GM10248 (cell line): ENCODE results near the gene ITGB7.

Experiments
- CTCF ChIA-PET: fragments of 300-600 bp; sonication (Branson Sonifier 250); formaldehyde crosslinking; extraction: SDS; loops from one replicate; lab custom pipeline; 2021; ENCODE audit warnings: antibody characterized with exemption; lab: Yijun Ruan, JAX
- POLR2A ChIA-PET: fragments of 350-650 bp; sonication (Branson Sonifier 250); formaldehyde crosslinking; extraction: SDS; loops from one replicate; lab custom pipeline; 2020; ENCODE audit warnings: antibody characterized with exemption; lab: Yijun Ruan, JAX
- DNase-seq: peaks from one replicate; pipeline ENCODE4 v3.0.0; 2012; ENCODE audit errors: extremely low spot score
- TF ChIP-seq, protein P1 (sequence below): IDR thresholded peaks from 2 replicates; pipeline ENCODE4 v1.5.1; 2012; ENCODE audit warnings: mild to moderate bottlenecking, low read depth; ENCODE audit errors: extremely low read depth, missing control alignments, control extremely low read depth

ITGB7 gene

GRCh38 chr12:53232646-53233461, 25.8 kb upstream of the ITGB7 start:
- CTCF ChIA-PET: interaction anchor here (0.7 to 2.1 kb wide), 4 partner anchors 9 to 73 kb away, joined by 3 to 8 read pairs (median 4); a partner anchor contains a TSS
- TF ChIP-seq, protein P1, sequence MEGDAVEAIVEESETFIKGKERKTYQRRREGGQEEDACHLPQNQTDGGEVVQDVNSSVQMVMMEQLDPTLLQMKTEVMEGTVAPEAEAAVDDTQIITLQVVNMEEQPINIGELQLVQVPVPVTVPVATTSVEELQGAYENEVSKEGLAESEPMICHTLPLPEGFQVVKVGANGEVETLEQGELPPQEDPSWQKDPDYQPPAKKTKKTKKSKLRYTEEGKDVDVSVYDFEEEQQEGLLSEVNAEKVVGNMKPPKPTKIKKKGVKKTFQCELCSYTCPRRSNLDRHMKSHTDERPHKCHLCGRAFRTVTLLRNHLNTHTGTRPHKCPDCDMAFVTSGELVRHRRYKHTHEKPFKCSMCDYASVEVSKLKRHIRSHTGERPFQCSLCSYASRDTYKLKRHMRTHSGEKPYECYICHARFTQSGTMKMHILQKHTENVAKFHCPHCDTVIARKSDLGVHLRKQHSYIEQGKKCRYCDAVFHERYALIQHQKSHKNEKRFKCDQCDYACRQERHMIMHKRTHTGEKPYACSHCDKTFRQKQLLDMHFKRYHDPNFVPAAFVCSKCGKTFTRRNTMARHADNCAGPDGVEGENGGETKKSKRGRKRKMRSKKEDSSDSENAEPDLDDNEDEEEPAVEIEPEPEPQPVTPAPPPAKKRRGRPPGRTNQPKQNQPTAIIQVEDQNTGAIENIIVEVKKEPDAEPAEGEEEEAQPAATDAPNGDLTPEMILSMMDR: no peak
- peak; percentile 54 for DNase-seq
- POLR2A ChIA-PET: no interaction called here

DNA sequence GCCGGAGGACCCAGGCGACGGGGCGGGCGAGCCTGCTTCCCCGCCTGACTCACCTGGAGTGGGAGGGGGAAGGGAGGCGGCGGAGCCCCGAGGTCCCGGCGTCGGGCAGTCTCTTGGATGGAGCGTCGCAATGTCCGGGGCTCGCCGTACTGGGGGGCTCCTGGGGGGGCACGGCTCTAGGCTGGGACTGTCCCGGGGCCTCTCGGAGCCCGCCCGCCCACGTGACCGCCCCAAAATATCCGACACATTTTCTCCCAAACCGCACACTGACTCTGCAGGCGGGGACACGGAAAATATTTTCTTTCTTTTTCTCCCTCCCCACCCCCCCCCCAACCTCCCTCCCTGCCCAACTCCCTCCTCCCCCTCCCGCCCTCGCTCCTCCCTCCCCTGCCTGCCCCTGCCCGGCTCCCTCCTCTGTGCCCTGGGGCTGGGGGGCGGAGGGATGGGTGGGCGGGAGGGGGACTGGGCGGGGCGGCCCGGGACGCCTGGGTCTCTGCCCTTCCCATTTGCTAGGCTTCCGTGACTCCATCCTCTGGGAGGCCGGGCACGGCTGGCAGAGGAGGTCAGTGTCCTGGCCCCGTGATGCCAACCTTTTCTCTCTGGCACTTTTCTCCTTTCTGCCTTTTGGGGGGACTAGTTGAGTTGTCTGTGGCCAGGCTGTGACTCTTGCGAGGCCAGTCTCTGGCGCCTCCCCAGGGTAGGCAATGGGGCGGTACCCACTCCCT, 25.0 kb upstream of the ITGB7 start, which contains the start of gene RARG:
Gene RARG (minus strand): TSS at position 289 of the 725 bp plus-strand sequence. CDS start 4,664 bp downstream, outside the sequence.
- POLR2A ChIA-PET: no interaction called here
- peak; percentile 63 for DNase-seq
- CTCF ChIA-PET: interaction anchor here (1.4 kb wide), 1 partner anchor 14 kb away, joined by 3 read pairs; no protein-coding TSS in a partner anchor
- TF ChIP-seq, protein P1: peak; percentile 19

- DNase-seq: no peak
- CTCF ChIA-PET: no interaction called here
- POLR2A ChIA-PET: no interaction called here
- TF ChIP-seq, protein P1: no peak
Measured at GRCh38 chr12:53231671-53231920, 24.5 kb upstream of the ITGB7 start.

DNA sequence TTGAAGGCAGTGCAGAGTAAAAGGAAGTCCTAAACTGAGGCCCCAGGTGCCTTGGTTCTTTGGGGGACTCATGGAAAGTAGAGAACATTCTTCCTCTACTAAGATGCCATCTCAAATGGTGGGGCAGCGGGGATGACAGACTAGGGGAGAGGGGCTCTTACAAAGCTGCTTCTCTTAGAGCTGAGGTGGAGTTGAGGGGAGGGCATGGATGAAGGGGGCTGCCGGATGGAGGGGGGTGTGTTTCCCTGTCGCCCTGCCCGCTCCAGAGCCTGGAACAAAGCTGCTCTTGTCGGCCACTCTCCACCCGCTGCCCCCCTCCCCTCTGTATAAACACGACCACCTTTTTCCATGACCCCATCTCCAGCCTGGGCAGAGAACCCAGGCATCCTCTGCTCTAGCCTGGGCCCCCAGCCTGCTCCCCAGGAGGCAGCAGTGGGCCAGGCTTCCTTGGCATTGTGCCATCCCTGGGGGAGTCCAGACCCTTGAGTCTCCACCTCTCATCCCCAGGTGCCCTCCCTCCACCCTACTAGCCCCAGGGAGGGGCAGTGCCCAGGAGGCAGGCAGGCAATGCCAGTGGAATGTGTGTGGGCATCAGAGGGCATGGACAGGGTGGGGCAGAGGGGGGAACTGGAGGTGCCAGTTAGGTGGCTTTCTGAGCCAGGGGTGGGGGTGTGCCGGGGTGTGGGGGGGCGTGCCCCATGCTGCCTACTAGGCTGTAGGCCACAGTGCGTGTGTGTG, 23.2 kb upstream of the ITGB7 start:
- POLR2A ChIA-PET: no interaction called here
- CTCF ChIA-PET: interaction anchor here (1.0 to 3.1 kb wide), 2 partner anchors 11 to 16 kb away, joined by 4 to 18 read pairs; no protein-coding TSS in a partner anchor
- TF ChIP-seq, protein P1: no peak
- DNase-seq: no peak

GRCh38 chr12:53229454-53229853, 22.4 kb upstream of the ITGB7 start:
- DNase-seq: no peak
- POLR2A ChIA-PET: no interaction called here
- CTCF ChIA-PET: interaction anchor here (1.0 to 3.1 kb wide), 4 partner anchors 10 to 59 kb away, joined by 4 to 18 read pairs (median 4); no protein-coding TSS in a partner anchor
- TF ChIP-seq, protein P1: no peak

- POLR2A ChIA-PET: no interaction called here
- TF ChIP-seq, protein P1: no peak
- CTCF ChIA-PET: interaction anchor here (1.0 to 3.1 kb wide), 4 partner anchors 10 to 61 kb away, joined by 3 to 18 read pairs (median 5); a partner anchor contains a TSS
- no peak for DNase-seq
Measured at GRCh38 chr12:53227836-53228235, 20.8 kb upstream of the ITGB7 start.
